ENCODE results near the gene XPO4.
A peak's percentile ranks its signal among the peaks of the same experiment; 100 is the strongest.

GRCh38 chr13:20776751-20777150 lies 125.8 kb downstream of the XPO4 start:
- TF ChIP-seq ZNF3 (CRISPR knock-in tag; IDR thresholded peaks at IDR 0.05), result no peak
- TF ChIP-seq ISL2 (CRISPR knock-in tag; IDR thresholded peaks at IDR 0.05), result no peak
- TF ChIP-seq ETS1 (CRISPR knock-in tag; IDR thresholded peaks at IDR 0.05), result no peak
- no peak for TF ChIP-seq BRCA1 (CRISPR knock-in tag; IDR thresholded peaks at IDR 0.05)
- no peak for TF ChIP-seq EZH2 (conservative IDR thresholded peaks at IDR 0.05; ENCODE audit: low read depth, low read length)
- peak; percentile 23; the same call in 1 of the 2 replicates for TF ChIP-seq CTCF (CRISPR knock-in tag; IDR thresholded peaks at IDR 0.05)
- TF ChIP-seq ZBTB1 (CRISPR knock-in tag; IDR thresholded peaks at IDR 0.05; ENCODE audit: borderline replicate concordance), result no peak
- no peak for TF ChIP-seq ATF7 (IDR thresholded peaks at IDR 0.05)
- no peak for TF ChIP-seq ATF7 (CRISPR knock-in tag; IDR thresholded peaks at IDR 0.05)
- no peak for TF ChIP-seq ZNF263 (CRISPR knock-in tag; IDR thresholded peaks at IDR 0.05)
- TF ChIP-seq CHD2 (IDR thresholded peaks at IDR 0.05; ENCODE audit: low read depth, low read length), result no peak
- no peak for TF ChIP-seq ZEB1 (IDR thresholded peaks at IDR 0.05; ENCODE audit: insufficient replicate concordance, low read depth)

All from HepG2 (cell line).